LNCAP (cell line): ENCODE results near the gene STOML1.

Source experiments
- CTCF ChIP-seq: fragments of 450-650 bp; IDR thresholded peaks from 2 replicates; pipeline ENCODE4 v1.5.1; 2017; ENCODE audit warnings: mild to moderate bottlenecking

STOML1 gene

GRCh38 chr15:74027688-74028087 is 35.6 kb upstream of the STOML1 start:
- TF ChIP-seq CTCF: no peak

- no peak for TF ChIP-seq CTCF
These were observed 33.3 kb upstream of the STOML1 start for GRCh38 chr15:74025436-74025835.

- no peak for TF ChIP-seq CTCF
These were observed 32.6 kb upstream of the STOML1 start for GRCh38 chr15:74024687-74025086.

GRCh38 chr15:74022706-74023470 is 30.8 kb upstream of the STOML1 start:
- TF ChIP-seq CTCF: no peak

- TF ChIP-seq CTCF: no peak
These were observed 27.6 kb upstream of the STOML1 start for GRCh38 chr15:74019734-74020133.

- no peak for TF ChIP-seq CTCF
These were observed 21.3 kb upstream of the STOML1 start for GRCh38 chr15:74013374-74013894.

- no peak for TF ChIP-seq CTCF
These were observed 19.5 kb upstream of the STOML1 start for GRCh38 chr15:74011610-74012009.
